ENCODE results near the gene PUSL1. TPM values are rescaled to one million over a fixed set of nuclear protein-coding genes. Genes with fewer than 3 reads are reported as not detected.

Gene PUSL1
- total RNA-seq, 1 donor = 29.3 TPM

DNA sequence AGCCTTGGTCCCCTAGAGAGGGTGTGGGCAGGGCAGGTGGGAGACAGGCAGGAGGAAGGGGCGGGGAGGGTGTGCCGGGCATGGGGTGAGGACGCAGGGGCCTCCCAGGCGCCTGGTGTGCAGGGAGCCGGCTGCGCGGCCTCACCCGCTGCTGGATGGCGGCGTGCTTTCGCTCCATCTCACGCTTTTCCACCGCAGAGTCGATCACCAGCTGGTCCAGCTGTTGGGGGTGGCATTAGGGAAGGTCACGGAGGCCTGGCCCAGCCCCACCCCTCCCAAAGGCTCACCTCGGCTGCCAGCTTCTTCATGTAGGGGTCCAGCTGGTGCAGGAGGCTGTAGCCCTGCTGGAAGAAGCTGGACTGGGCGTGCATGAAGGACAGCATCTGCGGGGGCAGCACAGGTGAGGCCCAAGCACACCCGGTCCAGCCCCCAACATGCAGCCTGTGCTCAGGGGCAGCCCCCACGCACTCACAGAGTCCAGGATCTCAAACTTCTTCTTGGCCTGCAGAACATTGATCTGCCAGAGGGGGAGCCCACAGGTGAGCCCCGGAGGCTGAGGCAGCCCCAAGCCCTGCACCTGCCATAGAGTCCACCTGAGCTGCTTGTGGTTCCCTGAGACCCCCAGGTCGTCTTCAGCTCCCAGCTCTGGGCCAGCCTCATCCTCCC, 8.6 kb upstream of the PUSL1 start:
- Histone ChIP-seq H3K36me3 (ENCODE audit: insufficient read depth, low read length) (peaks cover 3% of the 10 kb centered on the region), H3K4me2 (ENCODE audit: insufficient read depth, low read length) (no peak overlapping the region)

DNA sequence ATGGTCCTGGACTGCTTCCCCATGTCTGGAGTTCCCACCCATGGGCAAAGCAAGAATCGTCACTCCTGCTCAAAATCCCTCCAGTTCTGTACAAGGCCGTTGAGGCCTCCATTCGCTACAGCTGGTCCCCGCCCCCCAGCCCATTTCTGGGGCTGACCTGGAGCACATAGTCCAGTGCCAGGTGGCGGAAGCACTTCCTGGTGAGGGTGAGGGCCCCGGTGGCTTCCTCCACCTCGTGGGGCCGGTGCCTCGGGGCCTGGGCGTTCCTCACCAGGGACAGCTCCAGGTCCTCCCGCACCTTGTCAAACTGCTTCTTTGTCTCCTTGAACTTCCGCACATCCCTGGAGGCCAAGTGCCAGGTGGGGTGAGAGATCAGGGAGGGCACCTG, 8.1 kb upstream of the PUSL1 start:
- Histone ChIP-seq H3K36me3 (ENCODE audit: insufficient read depth, low read length) (peaks cover 3% of the 10 kb centered on the region), H3K4me2 (ENCODE audit: insufficient read depth, low read length) (no peak overlapping the region), H2AFZ (ENCODE audit: low read length) (no peak overlapping the region), H3K4me1 (ENCODE audit: insufficient read depth, low read length) (peaks cover 11% of the 10 kb centered on the region), H3K27ac (ENCODE audit: low read depth, low read length) (no peak overlapping the region), H3K4me3 (ENCODE audit: insufficient read depth, low read length) (no peak overlapping the region), H3K27me3 (ENCODE audit: insufficient read depth, low read length) (no peaks in the 10 kb centered on the region), H3K79me2 (ENCODE audit: insufficient read depth, low read length) (peaks cover 22% of the 10 kb centered on the region), H3K9me3 (ENCODE audit: low read depth, low read length) (no peaks in the 10 kb centered on the region), H4K20me1 (ENCODE audit: insufficient read depth, low read length) (peaks cover 45% of the 10 kb centered on the region)
- TF ChIP-seq, protein P1, sequence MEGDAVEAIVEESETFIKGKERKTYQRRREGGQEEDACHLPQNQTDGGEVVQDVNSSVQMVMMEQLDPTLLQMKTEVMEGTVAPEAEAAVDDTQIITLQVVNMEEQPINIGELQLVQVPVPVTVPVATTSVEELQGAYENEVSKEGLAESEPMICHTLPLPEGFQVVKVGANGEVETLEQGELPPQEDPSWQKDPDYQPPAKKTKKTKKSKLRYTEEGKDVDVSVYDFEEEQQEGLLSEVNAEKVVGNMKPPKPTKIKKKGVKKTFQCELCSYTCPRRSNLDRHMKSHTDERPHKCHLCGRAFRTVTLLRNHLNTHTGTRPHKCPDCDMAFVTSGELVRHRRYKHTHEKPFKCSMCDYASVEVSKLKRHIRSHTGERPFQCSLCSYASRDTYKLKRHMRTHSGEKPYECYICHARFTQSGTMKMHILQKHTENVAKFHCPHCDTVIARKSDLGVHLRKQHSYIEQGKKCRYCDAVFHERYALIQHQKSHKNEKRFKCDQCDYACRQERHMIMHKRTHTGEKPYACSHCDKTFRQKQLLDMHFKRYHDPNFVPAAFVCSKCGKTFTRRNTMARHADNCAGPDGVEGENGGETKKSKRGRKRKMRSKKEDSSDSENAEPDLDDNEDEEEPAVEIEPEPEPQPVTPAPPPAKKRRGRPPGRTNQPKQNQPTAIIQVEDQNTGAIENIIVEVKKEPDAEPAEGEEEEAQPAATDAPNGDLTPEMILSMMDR (IDR thresholded peaks at IDR 0.05; ENCODE audit: extremely low read depth, low read depth, low read length) = no peak
- DNase-seq (ENCODE audit: insufficient read length, low spot score, missing footprints) = no peak

More for the DNA sequence above, 8.6 kb upstream of the PUSL1 start:
- Histone ChIP-seq H3K27ac (ENCODE audit: low read depth, low read length) (no peak overlapping the region), H3K27me3 (ENCODE audit: insufficient read depth, low read length) (no peaks in the 10 kb centered on the region), H4K20me1 (ENCODE audit: insufficient read depth, low read length) (peaks cover 40% of the 10 kb centered on the region), H2AFZ (ENCODE audit: low read length) (no peak overlapping the region), H3K4me1 (ENCODE audit: insufficient read depth, low read length) (peaks cover 6% of the 10 kb centered on the region), H3K4me3 (ENCODE audit: insufficient read depth, low read length) (no peak overlapping the region), H3K79me2 (ENCODE audit: insufficient read depth, low read length) (peaks cover 17% of the 10 kb centered on the region), H3K9me3 (ENCODE audit: low read depth, low read length) (no peaks in the 10 kb centered on the region)
- TF ChIP-seq, protein P1 (IDR thresholded peaks at IDR 0.05; ENCODE audit: extremely low read depth, low read depth, low read length) = peak; percentile 29
- DNase-seq (ENCODE audit: insufficient read length, low spot score, missing footprints) = peak; percentile 87

DNA sequence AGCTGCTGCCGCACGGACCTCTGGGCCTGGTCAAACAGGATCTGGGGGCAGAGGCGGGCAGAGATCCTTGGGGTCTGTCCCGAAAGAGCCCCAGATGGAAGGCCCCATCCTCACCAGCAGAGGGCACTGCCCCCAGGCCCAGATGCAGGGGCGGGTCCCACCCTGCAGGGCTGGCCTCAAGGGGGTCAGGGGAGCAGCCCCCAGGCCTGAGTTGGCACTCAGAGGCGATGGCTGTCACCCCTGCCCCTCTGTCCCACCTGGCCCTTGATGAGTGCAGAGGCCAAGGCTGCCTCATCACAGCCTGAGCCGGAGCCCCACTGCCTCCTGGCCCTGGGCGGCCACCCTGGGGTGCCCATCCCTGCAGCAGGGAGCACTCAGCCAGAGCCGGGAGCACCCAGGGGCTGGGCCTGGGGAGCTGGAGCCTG, 6.4 kb upstream of the PUSL1 start:
- peak; percentile 93 for DNase-seq (ENCODE audit: insufficient read length, low spot score, missing footprints)
- H3K4me1 ChIP-seq (ENCODE audit: insufficient read depth, low read length) = peaks cover 28% of the 10 kb centered on the region
- H4K20me1 ChIP-seq (ENCODE audit: insufficient read depth, low read length) = peaks cover 59% of the 10 kb centered on the region
- peaks cover 3% of the 10 kb centered on the region for H3K36me3 ChIP-seq (ENCODE audit: insufficient read depth, low read length)
- no peaks in the 10 kb centered on the region for H3K27me3 ChIP-seq (ENCODE audit: insufficient read depth, low read length)
- H3K79me2 ChIP-seq (ENCODE audit: insufficient read depth, low read length) = peaks cover 39% of the 10 kb centered on the region
- H3K4me3 ChIP-seq (ENCODE audit: insufficient read depth, low read length) = no peak overlapping the region
- no peak overlapping the region for H2AFZ ChIP-seq (ENCODE audit: low read length)
- TF ChIP-seq, protein P1 (IDR thresholded peaks at IDR 0.05; ENCODE audit: extremely low read depth, low read depth, low read length) = peak; percentile 43
- no peak overlapping the region for H3K4me2 ChIP-seq (ENCODE audit: insufficient read depth, low read length)
- H3K27ac ChIP-seq (ENCODE audit: low read depth, low read length) = no peak overlapping the region
- H3K9me3 ChIP-seq (ENCODE audit: low read depth, low read length) = no peaks in the 10 kb centered on the region

DNA sequence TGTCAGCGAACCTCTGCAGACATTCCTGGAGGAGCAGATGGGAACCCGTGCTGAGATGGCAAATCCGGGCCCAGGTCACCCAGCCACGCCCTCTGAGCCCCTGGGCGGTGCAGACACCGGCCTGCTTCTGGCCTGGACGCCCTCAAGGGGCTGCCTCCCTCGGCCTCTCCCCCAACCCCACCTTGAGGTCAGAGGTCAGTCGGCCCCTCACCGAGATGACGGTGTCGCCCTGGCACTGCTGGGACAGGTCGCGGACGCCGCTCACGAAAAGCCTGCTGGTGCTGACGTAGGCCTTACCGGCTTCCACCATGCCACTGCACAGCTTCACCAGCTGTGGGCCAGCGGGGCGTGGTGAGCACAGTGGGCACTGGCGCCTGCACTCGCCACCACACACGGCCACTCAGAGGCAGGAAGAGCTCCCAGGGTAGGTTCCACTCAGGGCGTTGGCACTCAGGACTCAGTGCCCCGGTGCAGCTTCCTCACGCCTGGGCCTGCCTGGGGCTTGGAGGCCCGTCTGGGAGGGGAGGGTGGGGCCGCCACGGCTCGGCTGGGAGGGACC, 5.4 kb upstream of the PUSL1 start:
- no peak overlapping the region for H3K4me2 ChIP-seq (ENCODE audit: insufficient read depth, low read length)
- peaks cover 29% of the 10 kb centered on the region for H3K4me1 ChIP-seq (ENCODE audit: insufficient read depth, low read length)
- peaks cover 3% of the 10 kb centered on the region for H3K36me3 ChIP-seq (ENCODE audit: insufficient read depth, low read length)
- no peaks in the 10 kb centered on the region for H3K9me3 ChIP-seq (ENCODE audit: low read depth, low read length)
- no peaks in the 10 kb centered on the region for H3K27me3 ChIP-seq (ENCODE audit: insufficient read depth, low read length)
- no peak overlapping the region for H3K27ac ChIP-seq (ENCODE audit: low read depth, low read length)
- H3K4me3 ChIP-seq (ENCODE audit: insufficient read depth, low read length) = no peak overlapping the region
- DNase-seq (ENCODE audit: insufficient read length, low spot score, missing footprints) = no peak
- no peak overlapping the region for H2AFZ ChIP-seq (ENCODE audit: low read length)
- H3K79me2 ChIP-seq (ENCODE audit: insufficient read depth, low read length) = peaks cover 43% of the 10 kb centered on the region
- H4K20me1 ChIP-seq (ENCODE audit: insufficient read depth, low read length) = peaks cover 62% of the 10 kb centered on the region
- TF ChIP-seq, protein P1 (IDR thresholded peaks at IDR 0.05; ENCODE audit: extremely low read depth, low read depth, low read length) = no peak
